GM19467 (cell line): Measurements from ENCODE around the gene NKD1.

Experiments used
- ATAC-seq: cut with Tn5 transposase; IDR thresholded peaks from one replicate; pipeline ENCODE4 v1.9.1; 2021; ENCODE audit warnings: mild to moderate bottlenecking, moderate library complexity; ENCODE audit not compliant: unreplicated experiment

NKD1 gene

GRCh38 chr16:50537533-50538290 lies 10.5 kb upstream of the NKD1 start:
- ATAC-seq = no peak

GRCh38 chr16:50538411-50539052 lies 9.7 kb upstream of the NKD1 start:
- no peak for ATAC-seq

GRCh38 chr16:50539053-50539695 lies 9.0 kb upstream of the NKD1 start:
- no peak for ATAC-seq

- no peak for ATAC-seq
Observed at GRCh38 chr16:50539822-50540710, 8.1 kb upstream of the NKD1 start.

GRCh38 chr16:50540711-50541007 lies 7.5 kb upstream of the NKD1 start:
- ATAC-seq = no peak

- no peak for ATAC-seq
Observed at GRCh38 chr16:50542703-50543102, 5.5 kb upstream of the NKD1 start.

- ATAC-seq = no peak
Observed at GRCh38 chr16:50546125-50546524, 2.1 kb upstream of the NKD1 start.

- no peak for ATAC-seq
Observed at GRCh38 chr16:50547340-50548124, 664 bp upstream of the NKD1 start.

- no peak for ATAC-seq
Observed at GRCh38 chr16:50548909-50549560, 839 bp downstream of the NKD1 start.

GRCh38 chr16:50549561-50549915 lies 1.3 kb downstream of the NKD1 start:
- no peak for ATAC-seq

GRCh38 chr16:50550035-50550434 lies 1.8 kb downstream of the NKD1 start:
- ATAC-seq = no peak

- no peak for ATAC-seq
Observed at GRCh38 chr16:50550866-50551641, 2.9 kb downstream of the NKD1 start.

GRCh38 chr16:50552476-50553101 lies 4.4 kb downstream of the NKD1 start:
- ATAC-seq = no peak

- no peak for ATAC-seq
Observed at GRCh38 chr16:50553182-50553710, 5.0 kb downstream of the NKD1 start.

GRCh38 chr16:50553731-50554360 lies 5.7 kb downstream of the NKD1 start:
- no peak for ATAC-seq

- ATAC-seq = no peak
Observed at GRCh38 chr16:50555269-50555875, 7.2 kb downstream of the NKD1 start.

GRCh38 chr16:50555952-50556673 lies 7.9 kb downstream of the NKD1 start:
- ATAC-seq = no peak
